Measurements from ENCODE around the gene COL23A1.

Gene COL23A1

GRCh38 chr5:178418471-178419010 lies 171.7 kb downstream of the COL23A1 start:
- DNase-seq, result no peak

GRCh38 chr5:178418031-178418430 lies 172.2 kb downstream of the COL23A1 start:
- no peak for DNase-seq

GRCh38 chr5:178417391-178417811 lies 172.8 kb downstream of the COL23A1 start:
- no peak for DNase-seq

- peak; percentile 29 for DNase-seq
Observed at GRCh38 chr5:178416919-178417318, 173.3 kb downstream of the COL23A1 start.

GRCh38 chr5:178416206-178416882 lies 173.8 kb downstream of the COL23A1 start:
- DNase-seq, result no peak

- no peak for DNase-seq
Observed at GRCh38 chr5:178415353-178415752, 174.8 kb downstream of the COL23A1 start.

GRCh38 chr5:178413988-178414387 lies 176.2 kb downstream of the COL23A1 start:
- DNase-seq, result no peak

- no peak for DNase-seq
Observed at GRCh38 chr5:178411083-178411482, 179.1 kb downstream of the COL23A1 start.

GRCh38 chr5:178407646-178408045 lies 182.5 kb downstream of the COL23A1 start:
- no peak for DNase-seq

- DNase-seq, result no peak
Observed at GRCh38 chr5:178404987-178405386, 185.2 kb downstream of the COL23A1 start.

- DNase-seq, result no peak
Observed at GRCh38 chr5:178403956-178404600, 186.1 kb downstream of the COL23A1 start.

GRCh38 chr5:178403351-178403750 lies 186.8 kb downstream of the COL23A1 start:
- no peak for DNase-seq

GRCh38 chr5:178399701-178400095 lies 190.5 kb downstream of the COL23A1 start:
- no peak for DNase-seq

GRCh38 chr5:178398901-178399700 lies 191.1 kb downstream of the COL23A1 start:
- no peak for DNase-seq

- no peak for DNase-seq
Observed at GRCh38 chr5:178396796-178397720, 193.1 kb downstream of the COL23A1 start.

- no peak for DNase-seq
Observed at GRCh38 chr5:178394074-178394473, 196.1 kb downstream of the COL23A1 start.

GRCh38 chr5:178392931-178393394 lies 197.2 kb downstream of the COL23A1 start:
- no peak for DNase-seq

- no peak for DNase-seq
Observed at GRCh38 chr5:178392386-178392785, 197.8 kb downstream of the COL23A1 start.

- DNase-seq, result no peak
Observed at GRCh38 chr5:178391480-178391879, 198.7 kb downstream of the COL23A1 start.

- no peak for DNase-seq
Observed at GRCh38 chr5:178389796-178390195, 200.4 kb downstream of the COL23A1 start.

- DNase-seq, result no peak
Observed at GRCh38 chr5:178389026-178389729, 201.0 kb downstream of the COL23A1 start.
